ENCODE measurements around the gene TFB2M.

DNA sequence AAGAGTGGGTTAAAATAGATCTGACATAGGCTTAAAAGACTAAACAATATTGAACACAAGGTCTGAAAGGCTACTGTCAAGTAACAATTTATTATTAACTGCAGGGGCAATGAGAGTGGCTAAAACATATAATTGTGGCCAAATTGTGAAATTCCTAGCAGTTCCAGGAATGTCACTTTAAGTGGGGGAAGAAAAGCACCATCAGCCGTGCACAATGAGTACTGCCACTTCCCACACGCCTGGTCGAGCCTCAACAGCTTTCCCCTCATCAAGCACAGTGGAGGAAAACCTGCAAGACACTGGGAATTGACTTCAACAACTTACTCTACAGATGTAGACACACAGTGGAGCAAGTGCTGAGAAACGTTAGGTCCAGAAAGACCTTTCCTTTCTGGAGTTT lies 16.4 kb downstream of the TFB2M start:
- TF ChIP-seq, protein P1, sequence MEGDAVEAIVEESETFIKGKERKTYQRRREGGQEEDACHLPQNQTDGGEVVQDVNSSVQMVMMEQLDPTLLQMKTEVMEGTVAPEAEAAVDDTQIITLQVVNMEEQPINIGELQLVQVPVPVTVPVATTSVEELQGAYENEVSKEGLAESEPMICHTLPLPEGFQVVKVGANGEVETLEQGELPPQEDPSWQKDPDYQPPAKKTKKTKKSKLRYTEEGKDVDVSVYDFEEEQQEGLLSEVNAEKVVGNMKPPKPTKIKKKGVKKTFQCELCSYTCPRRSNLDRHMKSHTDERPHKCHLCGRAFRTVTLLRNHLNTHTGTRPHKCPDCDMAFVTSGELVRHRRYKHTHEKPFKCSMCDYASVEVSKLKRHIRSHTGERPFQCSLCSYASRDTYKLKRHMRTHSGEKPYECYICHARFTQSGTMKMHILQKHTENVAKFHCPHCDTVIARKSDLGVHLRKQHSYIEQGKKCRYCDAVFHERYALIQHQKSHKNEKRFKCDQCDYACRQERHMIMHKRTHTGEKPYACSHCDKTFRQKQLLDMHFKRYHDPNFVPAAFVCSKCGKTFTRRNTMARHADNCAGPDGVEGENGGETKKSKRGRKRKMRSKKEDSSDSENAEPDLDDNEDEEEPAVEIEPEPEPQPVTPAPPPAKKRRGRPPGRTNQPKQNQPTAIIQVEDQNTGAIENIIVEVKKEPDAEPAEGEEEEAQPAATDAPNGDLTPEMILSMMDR (IDR thresholded peaks at IDR 0.05) = no peak
- TF ChIP-seq POLR2A (IDR thresholded peaks at IDR 0.05) = no peak
